Vagina (tissue), 2 donors: Measurements from ENCODE around the gene DRGX. TPM values are rescaled to one million over a fixed set of nuclear protein-coding genes. Genes with fewer than 3 reads are reported as not detected.

ENCODE experiments used
- DNase-seq, 2 donors: peaks; one replicate each; pipeline ENCODE4 v3.0.0-alpha.2; 2017; ENCODE audit errors: extremely low spot score in 2 of 2
- H3K27ac ChIP-seq: fragments of 200-600 bp; sonication (generic); one replicate; pipeline ENCODE4 v1.5.1; 2019
- H3K27me3 ChIP-seq: fragments of 200-600 bp; sonication (generic); one replicate; pipeline ENCODE4 v1.5.1; 2019
- H3K36me3 ChIP-seq, 2 donors: fragments of 200-600 bp; sonication (generic); one replicate each; pipeline ENCODE4 v1.5.1; 2017 to 2019
- H3K4me1 ChIP-seq: fragments of 200-600 bp; sonication (generic); one replicate; pipeline ENCODE4 v1.5.1; 2019
- H3K4me3 ChIP-seq, 2 donors: fragments of 200-600 bp; sonication (generic); 1 replicate in 1 of 2; 2 replicates in 1 of 2; pipeline ENCODE4 v1.5.1; 2016 to 2019
- H3K9me3 ChIP-seq: fragments of 200-600 bp; sonication (generic); one replicate; pipeline ENCODE4 v1.5.1; 2019
- POLR2A ChIP-seq, 2 donors: fragments of 450-650 bp; IDR thresholded peaks; one replicate each; pipeline ENCODE4 v1.6.1; 2017; ENCODE audit warnings: antibody characterized with exemption in 2 of 2, mild to moderate bottlenecking in 2 of 2, moderate library complexity in 2 of 2
- POLR2AphosphoS5 ChIP-seq, 2 donors: sonication (generic); formaldehyde crosslinking; IDR thresholded peaks; one replicate each; pipeline ENCODE4 v1.9.0; 2017; ENCODE audit warnings: antibody characterized with exemption in 2 of 2, mild to moderate bottlenecking in 2 of 2, low read depth in 1 of 2; ENCODE audit not compliant: insufficient read depth in 1 of 2
- intact Hi-C: fragments of 100-400 bp; cut with DNase I; formaldehyde crosslinking; loops from one replicate; pipeline ENCODE4 v1.15.1; 2023
- total RNA-seq: library from RNA; depleted of rRNA; stranded (reverse); fragments of >200 nt; gene quantifications from one replicate; pipeline ENCODE4 v1.2.3, GENCODE V29; 2016
- TF ChIP-seq, protein P1 (sequence below), 3 experiments: fragments of 450-650 bp in 2 of 3; fragments of 200-600 bp in 1 of 3; sonication (generic) in 1 of 3; IDR thresholded peaks; one replicate each; pipeline ENCODE4 v1.5.1; 2017 to 2019; ENCODE audit warnings: antibody characterized with exemption in 3 of 3, mild to moderate bottlenecking in 2 of 3, moderate library complexity in 2 of 3

DRGX gene
- total RNA-seq, 1 donor from 2014 or later, result not detected

DNA sequence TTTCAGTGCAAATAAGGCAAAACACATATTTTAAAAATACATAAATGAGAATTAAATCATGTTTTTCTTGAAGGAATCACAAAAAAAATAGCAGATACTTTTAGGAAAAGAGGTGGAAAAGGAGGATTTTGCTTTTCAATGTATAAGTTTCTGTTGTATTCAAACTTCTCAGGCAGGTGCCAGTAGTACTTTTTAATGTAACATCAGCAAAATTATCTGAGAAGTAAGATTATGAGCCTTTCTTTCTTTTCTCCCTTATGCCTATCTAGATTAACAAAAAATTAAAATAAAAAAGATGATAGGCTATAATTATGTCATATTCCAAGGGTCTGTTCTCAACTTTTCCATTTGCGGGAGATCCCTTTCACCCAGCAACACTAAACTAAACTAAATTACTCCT lies 2.6 kb downstream of the DRGX start:
- intact Hi-C loops, result loop anchor here (5.0 kb wide), 1 partner anchor 681 kb away; no protein-coding TSS in a partner anchor
- DNase-seq, result no peak
- no peaks in the 10 kb centered on the region for H3K9me3 ChIP-seq
- peaks cover 18% of the 10 kb centered on the region for H3K4me1 ChIP-seq
- H3K4me3 ChIP-seq, result no peak overlapping the region
- H3K36me3 ChIP-seq, result no peaks in the 10 kb centered on the region
- TF ChIP-seq, protein P1, sequence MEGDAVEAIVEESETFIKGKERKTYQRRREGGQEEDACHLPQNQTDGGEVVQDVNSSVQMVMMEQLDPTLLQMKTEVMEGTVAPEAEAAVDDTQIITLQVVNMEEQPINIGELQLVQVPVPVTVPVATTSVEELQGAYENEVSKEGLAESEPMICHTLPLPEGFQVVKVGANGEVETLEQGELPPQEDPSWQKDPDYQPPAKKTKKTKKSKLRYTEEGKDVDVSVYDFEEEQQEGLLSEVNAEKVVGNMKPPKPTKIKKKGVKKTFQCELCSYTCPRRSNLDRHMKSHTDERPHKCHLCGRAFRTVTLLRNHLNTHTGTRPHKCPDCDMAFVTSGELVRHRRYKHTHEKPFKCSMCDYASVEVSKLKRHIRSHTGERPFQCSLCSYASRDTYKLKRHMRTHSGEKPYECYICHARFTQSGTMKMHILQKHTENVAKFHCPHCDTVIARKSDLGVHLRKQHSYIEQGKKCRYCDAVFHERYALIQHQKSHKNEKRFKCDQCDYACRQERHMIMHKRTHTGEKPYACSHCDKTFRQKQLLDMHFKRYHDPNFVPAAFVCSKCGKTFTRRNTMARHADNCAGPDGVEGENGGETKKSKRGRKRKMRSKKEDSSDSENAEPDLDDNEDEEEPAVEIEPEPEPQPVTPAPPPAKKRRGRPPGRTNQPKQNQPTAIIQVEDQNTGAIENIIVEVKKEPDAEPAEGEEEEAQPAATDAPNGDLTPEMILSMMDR (IDR thresholded peaks at IDR 0.05), result no peak
- TF ChIP-seq POLR2A (IDR thresholded peaks at IDR 0.05), result no peak
- TF ChIP-seq POLR2AphosphoS5 (IDR thresholded peaks at IDR 0.05; ENCODE audit: insufficient read depth in 1 of 2, low read depth in 1 of 2), result no peak
- peaks cover 17% of the 10 kb centered on the region for H3K27me3 ChIP-seq
- H3K27ac ChIP-seq, result no peak overlapping the region

DNA sequence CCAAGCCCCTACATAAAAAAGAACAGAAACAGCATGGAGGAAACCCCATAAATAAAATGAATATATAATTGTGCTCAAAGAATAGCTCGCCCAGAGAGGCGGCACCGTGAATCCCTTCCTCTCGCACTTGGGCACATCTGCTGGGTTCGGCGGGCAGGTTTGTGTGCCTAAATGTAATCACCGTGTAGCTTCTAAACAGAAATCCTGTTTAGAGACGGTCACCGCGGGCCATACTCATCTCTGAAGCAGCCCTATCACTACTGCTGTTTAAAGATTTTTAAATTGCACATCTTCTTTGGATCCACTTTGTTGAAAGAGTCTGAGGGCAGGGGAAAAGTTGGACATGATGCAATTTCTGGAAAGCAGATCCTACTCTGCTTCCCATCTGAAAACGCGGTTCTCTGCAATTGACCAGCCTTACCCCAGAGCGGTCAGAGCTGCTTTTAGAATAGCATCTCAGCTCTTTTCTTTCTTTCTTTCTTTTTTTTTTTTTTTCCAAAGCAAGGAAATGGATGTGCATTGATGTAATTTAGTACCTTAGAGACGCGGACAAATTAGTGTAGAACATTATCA lies 6.4 kb downstream of the DRGX start:
- H3K4me1 ChIP-seq, result no peaks in the 10 kb centered on the region
- H3K4me3 ChIP-seq, result no peak overlapping the region
- intact Hi-C loops, result no loop called here
- H3K9me3 ChIP-seq, result no peaks in the 10 kb centered on the region
- DNase-seq, result no peak
- H3K36me3 ChIP-seq, result no peaks in the 10 kb centered on the region
- TF ChIP-seq POLR2A (IDR thresholded peaks at IDR 0.05) (no peak), POLR2AphosphoS5 (IDR thresholded peaks at IDR 0.05; ENCODE audit: insufficient read depth in 1 of 2, low read depth in 1 of 2) (no peak)
- TF ChIP-seq, protein P1 (IDR thresholded peaks at IDR 0.05), result no peak
- H3K27me3 ChIP-seq, result no peaks in the 10 kb centered on the region
- H3K27ac ChIP-seq, result no peak overlapping the region

DNA sequence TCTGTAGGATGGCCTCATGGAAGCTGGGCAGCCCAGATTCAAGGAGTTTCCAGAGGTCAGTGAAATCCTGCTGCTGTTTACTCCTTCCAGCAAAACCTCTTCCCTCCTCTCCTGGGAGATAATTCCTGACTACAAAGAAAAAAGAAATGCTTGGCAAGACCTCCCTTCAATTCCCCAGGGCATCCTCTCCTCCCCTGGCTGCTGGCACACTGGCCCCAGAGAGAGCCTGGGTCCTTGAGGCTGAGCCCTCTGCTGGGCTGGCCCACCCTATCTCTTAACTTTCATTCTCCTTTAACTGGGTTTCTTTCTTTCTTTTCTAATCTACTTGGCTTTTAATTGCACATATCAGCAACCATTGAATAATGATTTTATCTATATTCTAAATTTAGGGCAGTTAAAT lies 7.7 kb downstream of the DRGX start:
- H3K4me3 ChIP-seq, result no peak overlapping the region
- H3K27ac ChIP-seq, result no peak overlapping the region
- no peaks in the 10 kb centered on the region for H3K27me3 ChIP-seq
- H3K9me3 ChIP-seq, result no peaks in the 10 kb centered on the region
- intact Hi-C loops, result no loop called here
- TF ChIP-seq POLR2A (IDR thresholded peaks at IDR 0.05) (no peak), POLR2AphosphoS5 (IDR thresholded peaks at IDR 0.05; ENCODE audit: insufficient read depth in 1 of 2, low read depth in 1 of 2) (no peak)
- TF ChIP-seq, protein P1 (IDR thresholded peaks at IDR 0.05), result no peak
- DNase-seq, result no peak
- H3K36me3 ChIP-seq, result no peaks in the 10 kb centered on the region
- H3K4me1 ChIP-seq, result no peaks in the 10 kb centered on the region

DNA sequence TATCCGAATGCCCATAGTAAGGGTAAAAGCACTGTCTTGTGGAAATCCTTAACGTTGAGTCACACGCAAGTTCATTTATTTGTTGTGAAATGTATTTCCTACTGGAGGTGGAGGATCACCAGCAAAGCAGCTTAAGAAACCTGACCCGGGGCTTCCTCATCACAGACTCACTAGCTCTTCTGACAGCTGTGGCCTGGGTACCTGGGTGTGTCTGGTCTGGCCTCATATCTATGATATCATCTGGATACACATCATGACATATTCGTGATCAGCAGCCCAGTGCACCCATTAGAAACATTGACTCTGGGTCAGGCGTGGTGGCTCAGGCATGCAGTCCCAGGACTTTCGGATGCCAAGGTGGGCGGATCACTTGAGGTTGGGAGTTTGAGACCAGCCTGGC lies 8.8 kb downstream of the DRGX start:
- TF ChIP-seq, protein P1 (IDR thresholded peaks at IDR 0.05), result no peak
- no peak for TF ChIP-seq POLR2A (IDR thresholded peaks at IDR 0.05)
- TF ChIP-seq POLR2AphosphoS5 (IDR thresholded peaks at IDR 0.05; ENCODE audit: insufficient read depth in 1 of 2, low read depth in 1 of 2), result no peak
- Histone ChIP-seq H3K36me3 (no peaks in the 10 kb centered on the region), H3K27me3 (no peaks in the 10 kb centered on the region), H3K4me3 (no peak overlapping the region), H3K27ac (no peak overlapping the region), H3K9me3 (no peaks in the 10 kb centered on the region), H3K4me1 (no peaks in the 10 kb centered on the region)
- intact Hi-C loops, result no loop called here
- DNase-seq, result no peak
